Small intestine (tissue), 7 donors: ENCODE data around the gene CCDC97. TPM values are rescaled to one million over a fixed set of nuclear protein-coding genes. Genes with fewer than 3 reads are reported as not detected.

Source experiments
- DNase-seq, 2 donors: peaks; one replicate each; pipeline versions ENCODE4 v3.0.0 to v3.0.0-alpha.2; 2013
- FAIRE-seq: peaks from 2 replicates; lab custom pipeline; 2012; peaks lifted over from hg19 to GRCh38; lab: Jason Lieb, UNC
- H3K27ac ChIP-seq, 3 donors: one replicate each; pipeline ENCODE4 v1.5.1; 2013; ENCODE audit warnings: low read length in 2 of 3, mild to moderate bottlenecking in 2 of 3, control low read depth in 1 of 3, inconsistent platforms in 1 of 3, low read depth in 1 of 3, moderate library complexity in 1 of 3
- H3K27me3 ChIP-seq, 3 donors: one replicate each; pipeline ENCODE4 v1.6.1; 2013; ENCODE audit warnings: low read length in 3 of 3, inconsistent platforms in 1 of 3; ENCODE audit not compliant: control insufficient read depth in 3 of 3, insufficient read depth in 3 of 3
- H3K36me3 ChIP-seq, 3 donors: one replicate each; pipeline ENCODE4 v1.6.1; 2013; ENCODE audit warnings: low read length in 3 of 3, inconsistent platforms in 1 of 3, low read depth in 1 of 3, mild to moderate bottlenecking in 1 of 3, moderate library complexity in 1 of 3; ENCODE audit not compliant: control insufficient read depth in 3 of 3, insufficient read depth in 2 of 3
- H3K4me1 ChIP-seq, 3 donors: one replicate each; pipeline ENCODE4 v1.6.1; 2013; ENCODE audit warnings: low read length in 2 of 3, inconsistent platforms in 1 of 3, low read depth in 1 of 3, mild to moderate bottlenecking in 1 of 3, moderate library complexity in 1 of 3; ENCODE audit not compliant: control insufficient read depth in 3 of 3, insufficient read depth in 2 of 3
- H3K4me3 ChIP-seq, 3 donors: one replicate each; pipeline ENCODE4 v1.5.1; 2013; ENCODE audit warnings: low read length in 3 of 3, control low read depth in 1 of 3, inconsistent platforms in 1 of 3, low read depth in 1 of 3, mild to moderate bottlenecking in 1 of 3, moderate library complexity in 1 of 3
- H3K9me3 ChIP-seq, 2 donors: one replicate each; pipeline ENCODE4 v1.6.1; 2013; ENCODE audit warnings: low read depth in 1 of 2, low read length in 1 of 2; ENCODE audit not compliant: control insufficient read depth in 2 of 2, insufficient read depth in 1 of 2
- WGBS, 3 donors: extraction: QIAGEN DNeasy Blood & Tissue Kit; methylation state at CpG; one replicate each; pipeline ENCODE4 v1.1.7; 2013; 5-methylcytosine and 5-hydroxymethylcytosine counted together
- polyA plus RNA-seq, 4 donors: library from polyadenylated mRNA; stranded (reverse) in 3 of 4; unstranded in 1 of 4; fragments of 200-250 nt in 3 of 4; fragments of 120-200 nt in 1 of 4; gene quantifications; one replicate each; pipeline versions ENCODE4 v1.2.1 to v1.2.3, GENCODE V29; 2013
- donor health status: healthy with polysubstance abuse.
- donor health status: control.
- donor health status: control.
- donor health status: Bipolar disorder and iron deficiency.
- donor health status: healthy.

Gene CCDC97
- polyA plus RNA-seq, 4 donors, result 11.1 to 26.1 (median 14.8) TPM

DNA sequence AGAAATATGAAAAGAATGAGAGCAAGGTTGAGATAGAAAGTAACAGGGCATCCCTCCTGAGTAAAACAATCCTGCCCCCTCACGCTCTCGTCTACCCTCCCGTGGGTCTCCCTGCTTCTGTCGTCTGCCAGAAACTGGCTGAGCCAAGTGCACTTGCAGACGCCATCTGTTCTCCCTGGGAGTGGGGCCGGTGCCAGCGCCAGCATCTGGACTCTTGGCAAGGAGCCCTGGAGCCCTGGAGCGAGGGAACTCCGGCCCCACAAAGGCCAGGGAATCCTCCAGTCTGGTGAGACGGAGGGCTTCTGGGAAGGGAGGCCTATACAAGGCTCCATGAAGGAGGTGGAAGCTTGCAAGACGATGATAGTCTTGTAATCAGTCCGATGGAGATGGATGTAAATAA is 64.0 kb downstream of the CCDC97 start:
- no peaks in the 10 kb centered on the region for H3K27me3 ChIP-seq
- no peak overlapping the region for H3K4me3 ChIP-seq
- peaks cover 0 to 8% (median 0%) of the 10 kb centered on the region in 3 donors for H3K36me3 ChIP-seq
- FAIRE-seq, result no peak
- H3K4me1 ChIP-seq, result peaks cover 0 to 5% (median 0%) of the 10 kb centered on the region in 3 donors
- H3K9me3 ChIP-seq, result no peaks in the 10 kb centered on the region
- peak; percentile 49 to 53 for DNase-seq
- 12 to 31% (median 21%) methylated on average over 12 of the region's 12 CpGs for WGBS, 3 donors
- H3K27ac ChIP-seq, result no peak overlapping the region

Other genes starting within 250 kb of the CCDC97 start
- not detected for gene CYP2A13, start 221.7 kb upstream of the CCDC97 start, polyA plus RNA-seq
- under 1 TPM in 1 of 4 donors, not detected in 3; 0.18 TPM for gene CYP2F1, start 195.7 kb upstream of the CCDC97 start, polyA plus RNA-seq
- gene CYP2S1, start 117.0 kb upstream of the CCDC97 start, polyA plus RNA-seq, result 10 to 100 TPM; 33.7 to 76.7 (median 59.4) TPM
- gene AXL, start 90.9 kb upstream of the CCDC97 start, polyA plus RNA-seq, result 10 to 100 TPM in 2 of 4 donors, 1 to 10 TPM in 1, under 1 TPM in 1; 0.67 to 13.4 (median 7.1) TPM
- gene HNRNPUL1, start 45.8 kb upstream of the CCDC97 start, polyA plus RNA-seq, result 100 to 1,000 TPM in 2 of 4 donors, 10 to 100 TPM in 2; 76.3 to 139 (median 99.1) TPM
- gene TGFB1, start 43.8 kb downstream of the CCDC97 start, polyA plus RNA-seq, result 10 to 100 TPM in 1 of 4 donors, 1 to 10 TPM in 3; 1.1 to 18.8 (median 8.5) TPM
- 1 to 10 TPM; 4.7 to 9.8 (median 5.9) TPM for gene B9D2, start 54.0 kb downstream of the CCDC97 start, polyA plus RNA-seq
- 10 to 100 TPM in 1 of 4 donors, 1 to 10 TPM in 3; 1.3 to 14.6 (median 5.2) TPM for gene TMEM91, start 66.4 kb downstream of the CCDC97 start, polyA plus RNA-seq
- gene EXOSC5, start 87.2 kb downstream of the CCDC97 start, polyA plus RNA-seq, result 10 to 100 TPM in 3 of 4 donors, 1 to 10 TPM in 1; 9.4 to 36.4 (median 18.3) TPM
- gene BCKDHA, start 87.6 kb downstream of the CCDC97 start, polyA plus RNA-seq, result 10 to 100 TPM; 19.9 to 34.0 (median 24.8) TPM
- gene B3GNT8, start 117.2 kb downstream of the CCDC97 start, polyA plus RNA-seq, result 100 to 1,000 TPM in 1 of 4 donors, 10 to 100 TPM in 3; 27.5 to 125 (median 53.8) TPM
- gene DMAC2, start 129.7 kb downstream of the CCDC97 start, polyA plus RNA-seq, result 100 to 1,000 TPM in 1 of 4 donors, 10 to 100 TPM in 3; 67.8 to 122 (median 90.5) TPM
- gene ERICH4, start 133.0 kb downstream of the CCDC97 start, polyA plus RNA-seq, result 100 to 1,000 TPM in 2 of 4 donors, 10 to 100 TPM in 2; 11.7 to 154 (median 83.5) TPM